Bronchial epithelial cell (primary cell): ENCODE data around the gene IFNLR1. TPM values are rescaled to one million over a fixed set of nuclear protein-coding genes. Genes with fewer than 3 reads are reported as not detected.

Experiments used
- DNase-seq: peaks from one replicate; pipeline ENCODE4 v3.0.0-alpha.2; 2010; ENCODE audit warnings: low read depth
- FAIRE-seq: peaks from 2 replicates; lab custom pipeline; 2011; peaks lifted over from hg19 to GRCh38; lab: Jason Lieb, UNC
- H3K27me3 ChIP-seq: 2 replicates; pipeline ENCODE4 v1.5.1; 2011; ENCODE audit warnings: low read length; ENCODE audit not compliant: control insufficient read depth, insufficient read depth
- H3K36me3 ChIP-seq: 2 replicates; pipeline ENCODE4 v1.5.1; 2011; ENCODE audit warnings: low read length; ENCODE audit not compliant: control insufficient read depth, insufficient read depth
- H3K4me3 ChIP-seq: 2 replicates; pipeline ENCODE4 v1.5.1; 2011; ENCODE audit warnings: mild to moderate bottlenecking, low read depth, low read length, control low read depth
- CTCF ChIP-seq: IDR thresholded peaks from 2 replicates; pipeline ENCODE4 v1.5.1; 2011; ENCODE audit warnings: mild to moderate bottlenecking, moderate library complexity, low read length, control low read depth, inconsistent platforms; ENCODE audit not compliant: insufficient read depth, severe bottlenecking
- total RNA-seq: library from RNA; depleted of rRNA; stranded (reverse); fragments of >200 nt; gene quantifications from 2 replicates; pipeline ENCODE4 v1.2.1, GENCODE V29; 2014

Gene IFNLR1
- 4.5 and 5.5 TPM in 2 replicates for total RNA-seq

- FAIRE-seq (no peak), DNase-seq (peak; percentile 40)
Measured at GRCh38 chr1:24186993-24187790, at the start of gene IFNLR1. Gene IFNLR1 (minus strand): TSS chr1:24187289. CDS start chr1:24187248, 41 bp downstream.

GRCh38 chr1:24235921-24236788, 49.1 kb upstream of the IFNLR1 start:
- no peak for TF ChIP-seq CTCF
- Histone ChIP-seq H3K36me3 (no peaks in the 10 kb centered on the region), H3K27me3 (peaks cover 1% of the 10 kb centered on the region), H3K4me3 (no peak overlapping the region)
- DNase-seq, result peak; percentile 89
- no peak for FAIRE-seq

More at GRCh38 chr1:24186993-24187790, at the start of gene IFNLR1:
- TF ChIP-seq CTCF, result no peak
- H3K36me3 ChIP-seq, result no peaks in the 10 kb centered on the region
- no peaks in the 10 kb centered on the region for H3K27me3 ChIP-seq
- peak within 1 kb of the TSS; percentile 52 for H3K4me3 ChIP-seq

GRCh38 chr1:24233684-24234600, 46.9 kb upstream of the IFNLR1 start:
- Histone ChIP-seq H3K36me3 (no peaks in the 10 kb centered on the region), H3K4me3 (no peak overlapping the region), H3K27me3 (peaks cover 3% of the 10 kb centered on the region)
- TF ChIP-seq CTCF, result no peak
- DNase-seq (no peak), FAIRE-seq (no peak)

DNA sequence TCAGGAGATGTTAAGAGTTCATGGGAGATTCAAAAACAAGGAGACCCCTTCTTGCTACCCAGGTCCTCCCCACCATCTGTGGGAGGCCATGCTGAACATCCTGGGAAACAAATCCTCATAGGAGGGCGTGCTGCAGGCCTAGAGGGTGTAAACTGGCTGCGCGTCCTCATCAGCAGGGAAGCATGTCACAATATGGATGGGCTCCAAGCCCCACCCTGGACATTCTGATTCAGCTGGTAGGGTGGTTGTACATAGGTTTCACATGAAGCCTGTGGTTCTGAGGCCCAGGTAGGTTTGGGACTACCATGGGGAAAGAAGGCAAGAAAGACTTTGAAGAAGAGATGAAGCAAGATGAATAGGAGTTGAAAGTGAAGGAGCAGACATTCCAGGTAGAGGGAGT, 44.6 kb upstream of the IFNLR1 start:
- DNase-seq (peak; percentile 45), FAIRE-seq (peak; percentile 92)
- H3K27me3 ChIP-seq, result peaks cover 3% of the 10 kb centered on the region
- no peak for TF ChIP-seq CTCF
- no peaks in the 10 kb centered on the region for H3K36me3 ChIP-seq
- no peak overlapping the region for H3K4me3 ChIP-seq

DNA sequence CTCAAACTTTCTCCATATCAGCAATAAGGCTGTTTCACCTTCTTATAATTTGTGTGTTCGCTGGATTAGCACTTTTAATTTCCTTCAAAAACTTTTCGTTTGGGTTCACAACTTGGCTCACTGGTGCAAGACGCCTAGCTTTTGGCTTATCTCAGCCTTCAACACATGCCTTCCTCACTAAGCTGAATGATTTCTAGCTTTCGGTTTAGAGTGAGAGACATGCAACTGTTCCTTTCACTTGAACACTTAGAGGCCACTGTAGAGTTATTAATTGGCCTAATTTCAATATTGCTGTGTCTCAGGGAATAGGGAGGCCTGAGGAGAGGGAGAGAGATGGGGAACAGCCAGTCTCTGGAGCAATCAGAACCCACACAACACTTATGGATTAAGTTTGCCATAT, 41.2 kb upstream of the IFNLR1 start:
- FAIRE-seq, result no peak
- no peak for TF ChIP-seq CTCF
- no peak for DNase-seq
- Histone ChIP-seq H3K27me3 (peaks cover 3% of the 10 kb centered on the region), H3K4me3 (no peak overlapping the region), H3K36me3 (no peaks in the 10 kb centered on the region)
